HG03066 (cell line): Measurements from ENCODE around the gene SEPTIN14.
"Not testable (repeated sequence)": the region's sequence is repeated elsewhere in the genome, so short reads cannot be mapped to it uniquely, and the experiment has no call there.

Experiments
- ATAC-seq: cut with Tn5 transposase; IDR thresholded peaks from one replicate; pipeline ENCODE4 v1.9.1; 2021; ENCODE audit warnings: low read depth; ENCODE audit not compliant: unreplicated experiment

SEPTIN14 gene

DNA sequence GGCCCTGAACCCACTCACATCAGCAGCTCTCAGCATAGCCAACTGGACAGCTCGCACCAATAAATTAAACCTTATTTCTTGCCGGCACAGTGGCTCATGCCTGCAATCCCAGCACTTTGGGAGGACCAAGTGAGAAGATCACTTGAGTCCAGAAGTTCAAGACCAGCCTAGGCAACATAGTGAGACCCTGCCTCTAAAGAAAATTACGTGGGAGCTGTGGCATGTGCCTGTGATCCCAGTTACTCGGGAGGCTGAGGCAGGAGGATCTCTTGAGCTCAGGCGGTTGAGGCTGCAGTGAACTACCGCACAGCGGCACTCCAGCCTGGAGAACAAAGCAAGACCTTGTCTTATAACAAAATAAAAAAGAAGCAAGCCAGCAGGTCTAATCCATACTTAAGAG lies 75.7 kb downstream of the SEPTIN14 start:
- no peak for ATAC-seq

DNA sequence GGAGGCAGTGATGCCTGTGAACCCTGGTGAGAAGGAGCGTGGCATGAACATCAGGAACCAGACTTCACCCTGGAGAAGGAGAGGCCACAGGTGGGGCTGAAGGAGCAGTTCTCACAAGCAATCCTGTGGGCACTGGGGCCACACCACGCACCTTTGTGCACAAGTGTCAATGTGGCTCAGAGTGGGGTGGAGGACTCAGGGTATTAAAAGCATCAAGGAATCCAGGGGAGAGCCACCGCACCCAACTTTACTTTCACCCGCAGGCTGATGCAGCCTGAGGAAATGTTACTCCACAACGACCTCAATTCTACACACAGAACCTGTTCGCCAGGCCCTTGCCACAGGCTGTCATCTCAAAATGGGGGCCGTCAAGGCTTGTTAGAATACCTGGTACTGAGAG lies 77.1 kb downstream of the SEPTIN14 start:
- not testable (repeated sequence) for ATAC-seq

DNA sequence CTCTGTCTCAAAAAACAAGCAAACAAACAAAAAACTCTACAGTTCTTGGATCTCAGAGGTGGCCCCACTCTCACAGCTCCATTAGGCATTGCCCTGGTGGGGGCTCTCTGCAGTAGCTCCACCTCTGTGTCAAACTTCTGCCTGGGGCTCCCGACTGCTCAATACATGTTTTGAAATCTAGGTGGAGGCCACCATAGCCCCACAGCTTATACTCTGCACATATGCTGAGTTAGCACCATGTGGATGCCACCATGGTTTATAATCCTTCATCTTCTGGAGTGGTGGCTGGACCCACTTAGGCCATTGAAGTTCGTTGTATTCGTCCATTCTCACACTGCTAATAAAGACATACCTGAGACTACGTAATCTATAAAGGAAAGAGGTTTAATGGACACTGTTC lies 78.4 kb downstream of the SEPTIN14 start:
- ATAC-seq, result no peak

DNA sequence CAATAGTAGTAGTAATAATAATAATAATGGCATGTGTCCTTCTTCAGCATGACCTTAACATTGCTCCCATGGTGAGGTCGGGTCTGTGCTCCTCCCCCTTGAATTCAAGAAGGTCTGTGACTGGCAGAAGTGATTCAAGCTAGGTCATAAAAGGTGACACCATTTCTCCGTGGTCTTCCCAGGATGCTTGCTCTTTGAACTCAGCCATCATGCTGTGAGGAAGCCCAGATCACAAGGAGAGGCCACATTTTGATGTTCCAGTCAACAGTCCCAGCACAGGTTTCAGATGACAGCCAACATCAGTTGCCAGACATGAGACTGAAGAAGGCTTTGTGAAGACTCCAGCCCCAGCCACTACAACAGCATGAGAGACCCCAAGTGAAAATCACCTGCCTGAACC lies 83.9 kb downstream of the SEPTIN14 start:
- no peak for ATAC-seq

DNA sequence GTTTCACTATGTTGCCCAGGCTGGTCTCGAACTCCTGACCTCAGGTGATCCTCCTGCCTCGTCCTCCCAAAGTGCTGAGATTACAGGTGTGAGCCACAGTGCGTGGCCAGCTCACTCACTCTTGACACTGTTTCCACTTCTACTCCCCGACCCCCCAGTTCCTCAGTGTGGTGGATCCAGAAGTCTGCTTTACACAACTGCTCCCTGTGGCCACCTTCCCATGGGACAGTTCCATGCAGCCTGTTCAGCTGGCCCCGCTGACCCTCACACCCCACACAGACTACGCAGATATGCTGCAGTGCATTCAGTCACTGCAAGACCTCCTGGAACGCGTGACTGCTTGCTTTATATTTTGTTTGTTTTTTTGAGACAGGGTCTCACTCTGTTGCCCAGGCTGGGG lies 86.4 kb downstream of the SEPTIN14 start:
- ATAC-seq, result no peak

DNA sequence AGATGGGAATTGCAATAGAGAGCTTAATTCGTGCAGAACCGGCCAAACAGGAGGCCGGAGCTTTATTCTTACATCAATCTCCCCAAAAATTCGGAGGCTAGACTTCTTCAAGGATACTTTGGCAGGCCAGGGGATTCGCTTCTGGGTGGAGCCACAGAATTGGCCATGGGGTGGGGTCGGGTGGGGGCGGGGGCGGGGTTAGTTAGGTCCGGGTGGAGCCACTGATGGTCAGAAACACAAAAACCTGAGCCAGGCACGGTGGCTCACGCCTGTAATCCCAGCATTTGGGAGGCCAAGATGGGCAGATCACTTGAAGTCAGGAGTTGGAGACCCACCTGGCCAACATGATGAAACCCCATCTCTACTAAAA lies 87.5 kb downstream of the SEPTIN14 start:
- no peak for ATAC-seq

DNA sequence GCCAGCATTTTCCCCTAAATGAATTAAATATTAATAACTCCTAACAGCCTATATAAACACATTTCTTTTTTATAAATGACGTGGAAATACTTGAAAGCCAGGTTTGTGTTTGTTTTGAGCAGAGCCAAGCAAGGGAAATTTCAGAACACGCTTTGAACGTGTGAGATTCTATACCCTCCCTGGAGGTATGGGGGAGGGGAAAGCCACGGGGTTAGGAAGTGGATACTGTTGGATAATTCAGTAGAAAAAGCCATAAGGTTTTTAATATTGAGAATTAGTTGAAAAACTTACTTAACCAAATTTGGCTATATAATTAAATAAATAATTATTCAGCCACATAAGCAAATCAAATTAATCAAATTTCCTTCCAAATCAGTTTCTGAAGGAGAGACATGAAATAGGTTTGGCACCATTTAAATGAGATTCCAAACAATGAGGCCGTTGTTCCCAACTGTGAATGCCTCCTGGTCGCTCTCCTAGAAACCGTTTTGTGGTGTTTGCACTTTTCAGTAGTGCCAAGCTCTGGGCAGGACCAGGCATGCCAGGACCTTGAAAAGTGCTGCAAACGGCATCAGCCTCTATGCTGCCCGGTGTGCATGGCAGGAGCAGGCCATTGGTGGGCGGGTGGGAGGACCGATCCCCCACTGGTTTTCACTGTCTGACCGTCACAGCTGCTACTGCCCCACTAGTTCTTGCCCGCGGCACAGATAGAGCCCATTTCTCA lies 88.1 kb downstream of the SEPTIN14 start:
- ATAC-seq, result no peak

DNA sequence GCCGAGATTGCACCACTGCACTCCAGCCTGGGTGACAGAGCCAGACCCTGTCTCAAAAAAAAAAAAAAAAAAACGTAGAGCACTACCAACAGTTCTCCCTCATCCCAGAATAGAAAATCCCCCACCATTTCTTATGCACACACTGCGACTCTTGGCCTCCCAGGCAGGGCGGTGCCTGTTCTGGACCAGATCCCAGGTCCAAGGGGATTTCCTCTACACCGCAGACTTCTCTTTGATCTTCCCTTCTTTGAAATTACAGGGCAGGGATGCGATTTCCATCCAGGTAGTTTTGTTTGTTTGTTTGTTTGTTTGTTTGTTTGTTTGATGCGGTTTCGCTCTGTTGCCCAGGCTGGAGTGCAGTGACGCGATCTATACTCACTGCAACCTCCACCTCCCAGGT lies 91.8 kb downstream of the SEPTIN14 start:
- ATAC-seq, result no peak

DNA sequence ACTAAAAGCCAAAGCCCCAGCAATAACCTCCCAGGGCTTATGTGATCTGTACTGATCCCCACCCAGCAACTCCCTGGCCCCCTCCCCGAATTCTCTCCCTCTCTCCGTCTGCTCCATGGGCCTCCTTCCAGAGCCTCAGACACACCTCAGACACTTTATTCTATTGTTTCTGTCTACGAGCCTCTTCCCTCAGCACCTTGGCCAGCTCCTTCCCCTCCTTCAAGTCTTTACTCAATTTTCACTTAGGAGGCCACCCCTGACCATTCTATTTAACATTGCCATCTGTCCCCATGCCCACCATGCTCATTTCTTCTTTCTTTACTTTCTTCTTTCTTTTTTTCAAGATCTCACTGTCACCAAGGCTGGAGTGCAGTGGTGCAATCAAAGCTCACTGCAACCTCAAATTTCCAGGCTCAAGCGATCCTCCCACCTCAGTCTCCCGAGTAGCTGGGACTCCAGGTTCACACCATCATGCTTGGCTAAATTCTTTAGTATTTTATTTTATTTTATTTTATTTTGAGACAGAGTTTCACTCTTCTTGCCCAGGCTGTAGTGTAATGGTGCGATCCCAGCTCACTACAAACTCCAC lies 109.2 kb downstream of the SEPTIN14 start:
- not testable (repeated sequence) for ATAC-seq

DNA sequence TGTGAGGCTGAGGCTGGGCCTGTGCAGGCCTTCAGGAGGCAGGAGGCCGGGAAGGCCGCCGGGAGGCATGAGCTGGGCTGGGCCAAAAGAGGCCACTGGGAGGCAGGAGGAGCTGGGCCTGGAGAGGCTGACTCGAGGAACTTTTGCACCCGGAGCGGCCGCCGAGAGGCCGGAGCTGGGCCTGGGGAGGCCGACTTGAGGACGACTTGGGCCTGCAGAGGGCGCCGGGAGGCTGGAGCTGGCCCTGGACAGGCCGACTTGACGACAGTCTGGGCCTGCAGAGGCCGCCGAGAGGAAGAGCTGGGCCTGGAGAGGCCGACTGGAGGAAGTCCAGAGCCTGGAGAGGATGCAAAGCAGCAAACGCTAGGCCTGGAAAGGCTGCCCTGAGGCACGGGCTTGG lies 117.8 kb downstream of the SEPTIN14 start:
- not testable (repeated sequence) for ATAC-seq
